ENCODE results near the gene LMBR1.
A peak's percentile ranks its signal among the peaks of the same experiment; 100 is the strongest.

Gene LMBR1

DNA sequence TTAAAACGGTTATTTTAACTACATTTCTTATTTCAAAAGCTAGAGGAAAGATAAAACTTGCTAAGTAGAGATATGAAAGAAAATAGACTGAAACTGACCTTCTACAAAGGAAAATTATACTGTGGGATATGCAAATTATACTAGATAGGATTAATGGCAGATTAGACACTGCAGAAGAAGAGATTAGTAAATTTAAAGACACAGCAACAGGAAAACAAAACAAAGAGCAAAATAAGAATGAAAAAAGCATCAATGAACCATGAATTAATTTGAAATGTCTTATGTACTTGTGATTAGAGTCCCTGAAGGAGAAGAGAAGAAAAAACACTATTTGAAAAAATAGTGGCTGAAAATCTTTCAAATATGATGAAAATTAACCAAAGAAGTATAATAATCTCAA, 200.1 kb downstream of the LMBR1 start:
- no peak for DNase-seq (ENCODE audit: low read depth)

DNA sequence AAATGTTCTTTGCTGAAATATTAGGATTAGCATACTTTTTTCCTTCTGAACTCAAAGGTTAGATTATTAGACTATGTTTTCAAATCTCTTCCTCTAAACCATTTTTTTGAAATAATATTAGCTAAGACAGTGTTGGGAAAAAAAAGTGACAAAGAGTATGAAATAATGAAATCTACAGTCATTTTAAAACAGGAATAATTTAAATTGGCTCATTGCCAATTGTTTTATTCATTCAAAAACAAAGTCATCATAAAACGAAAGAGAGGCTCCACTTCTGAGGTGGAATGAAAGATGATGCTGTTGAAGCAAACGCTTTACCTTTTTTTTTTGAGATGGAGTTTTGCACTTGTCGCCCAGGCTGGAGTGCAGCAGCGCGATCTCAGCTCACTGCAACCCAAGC, 201.2 kb downstream of the LMBR1 start:
- no peak for DNase-seq (ENCODE audit: low read depth)

DNA sequence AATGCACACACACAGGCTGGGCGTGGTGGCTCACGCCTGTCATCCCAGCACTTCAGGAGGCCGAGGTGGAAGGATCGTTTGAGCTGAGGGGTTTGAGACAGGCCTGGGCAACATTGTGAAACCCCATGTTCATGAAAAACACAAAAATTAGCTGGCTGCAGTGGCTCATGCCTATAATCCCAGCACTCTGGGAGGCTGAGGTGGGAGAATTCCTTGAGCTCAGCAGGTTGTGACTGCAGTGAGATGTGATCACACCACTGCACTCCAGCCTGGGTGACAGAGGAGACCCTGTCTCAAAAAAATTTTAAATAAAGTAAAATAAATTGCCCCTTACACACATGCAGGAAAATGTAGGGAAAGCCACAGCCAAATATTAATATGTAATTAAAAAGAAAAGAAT, 208.3 kb downstream of the LMBR1 start:
- DNase-seq (ENCODE audit: low read depth) = no peak

DNA sequence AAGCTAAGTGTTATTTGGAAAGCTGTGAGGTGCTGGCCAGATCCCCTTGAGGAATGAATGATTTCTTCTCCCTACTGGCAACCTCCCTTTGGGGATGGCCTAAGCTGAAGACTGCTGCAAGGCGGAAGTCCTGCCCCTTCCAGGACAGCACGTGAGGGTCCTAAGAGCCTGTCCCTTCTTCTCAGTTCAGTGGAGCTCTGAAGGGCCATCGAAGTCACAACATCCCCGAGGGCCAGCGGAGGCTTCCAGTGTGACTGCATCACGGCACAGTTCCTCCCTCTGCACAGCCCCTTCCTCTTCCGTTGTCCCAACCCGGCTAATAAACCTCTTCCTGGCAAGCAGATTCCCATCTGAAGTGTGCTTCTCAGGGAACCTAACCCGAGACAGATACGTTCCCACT, 208.7 kb downstream of the LMBR1 start:
- no peak for DNase-seq (ENCODE audit: low read depth)

DNA sequence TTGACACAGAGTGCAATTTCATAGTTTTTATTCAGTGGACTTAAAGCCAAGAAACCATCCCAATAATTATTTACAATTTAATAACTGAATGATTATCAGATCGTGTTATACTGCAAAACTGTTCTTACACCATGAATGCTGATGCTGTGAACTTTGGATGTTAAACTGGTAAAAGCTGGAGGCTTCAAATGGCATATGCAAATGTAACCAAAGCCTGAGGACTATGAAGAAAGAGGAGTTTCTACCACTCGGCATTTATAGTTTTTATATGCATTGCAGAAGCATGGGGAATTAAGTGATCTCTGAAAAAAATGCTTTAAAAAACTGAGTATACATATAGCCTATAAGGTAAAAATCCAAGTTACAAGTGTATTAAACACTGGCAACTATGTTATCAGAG, 210.1 kb downstream of the LMBR1 start:
- DNase-seq (ENCODE audit: low read depth) = no peak

DNA sequence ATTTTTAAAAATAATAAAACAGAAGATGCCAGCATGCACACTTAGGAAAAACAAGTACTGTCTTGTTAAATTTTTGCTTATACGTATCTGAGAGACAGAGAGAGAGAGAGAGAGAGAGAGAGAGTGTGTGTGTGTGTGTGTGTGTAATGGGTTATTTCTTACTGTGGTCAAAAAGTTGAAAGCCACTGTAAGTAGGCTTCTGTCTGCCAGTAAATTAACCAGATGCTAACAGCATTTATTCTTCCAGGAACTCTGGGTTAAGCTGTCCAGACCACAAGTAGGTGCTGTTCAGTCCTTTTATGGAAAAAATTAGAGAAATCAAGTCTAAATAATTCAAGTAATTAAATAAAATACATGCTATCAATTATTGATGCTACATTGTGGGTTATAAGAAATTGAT, 212.7 kb downstream of the LMBR1 start:
- DNase-seq (ENCODE audit: low read depth) = peak; percentile 61

DNA sequence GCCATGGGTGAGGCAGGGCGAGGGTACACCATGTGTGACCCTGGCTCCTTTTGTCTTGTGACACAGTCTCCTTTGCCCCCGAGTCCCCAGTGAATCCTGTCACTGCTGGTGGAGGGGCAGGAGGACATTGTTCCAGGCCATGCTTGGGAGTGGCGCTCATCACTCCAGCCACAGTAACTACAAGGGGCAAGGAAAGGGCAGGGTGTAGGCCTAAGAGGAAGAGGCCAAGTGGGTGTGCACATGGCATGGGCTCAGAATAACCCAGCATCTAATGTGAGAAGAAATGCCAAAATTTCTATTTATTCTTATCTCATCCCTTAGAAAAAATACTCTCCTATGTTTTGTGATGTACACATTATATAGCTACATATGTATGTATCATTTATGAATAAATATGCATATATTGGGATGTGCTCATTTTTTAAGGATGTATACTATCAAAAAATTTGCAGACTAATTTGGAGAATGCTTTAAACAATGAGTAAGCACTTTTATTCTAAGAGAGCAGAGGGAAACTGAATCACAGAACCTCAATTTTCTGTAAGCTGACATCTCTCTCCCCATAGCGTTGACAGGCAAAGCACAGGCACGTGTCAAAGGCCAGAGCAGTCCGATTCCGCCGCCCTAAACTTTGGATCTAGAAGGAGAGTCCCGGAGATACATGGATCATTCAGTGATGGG, 215.5 kb downstream of the LMBR1 start:
- DNase-seq (ENCODE audit: low read depth) = no peak

DNA sequence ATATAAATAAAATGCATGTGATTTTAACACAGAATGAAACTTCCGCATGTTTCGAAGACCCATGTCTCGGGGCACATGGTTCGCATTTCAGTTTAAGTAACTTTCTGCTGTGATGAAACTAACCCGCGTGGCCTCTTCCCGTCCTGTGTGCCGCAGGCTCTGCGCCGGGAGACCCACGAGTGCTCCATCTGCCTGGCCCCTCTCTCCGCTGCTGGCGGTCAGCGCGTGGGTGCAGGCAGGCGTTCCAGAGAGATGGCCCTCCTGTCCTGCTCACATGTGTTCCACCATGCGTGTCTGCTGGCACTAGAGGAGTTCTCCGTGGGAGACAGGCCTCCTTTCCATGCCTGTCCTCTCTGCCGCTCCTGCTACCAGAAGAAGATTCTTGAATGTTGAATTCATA, 216.7 kb downstream of the LMBR1 start:
- no peak for DNase-seq (ENCODE audit: low read depth)

DNA sequence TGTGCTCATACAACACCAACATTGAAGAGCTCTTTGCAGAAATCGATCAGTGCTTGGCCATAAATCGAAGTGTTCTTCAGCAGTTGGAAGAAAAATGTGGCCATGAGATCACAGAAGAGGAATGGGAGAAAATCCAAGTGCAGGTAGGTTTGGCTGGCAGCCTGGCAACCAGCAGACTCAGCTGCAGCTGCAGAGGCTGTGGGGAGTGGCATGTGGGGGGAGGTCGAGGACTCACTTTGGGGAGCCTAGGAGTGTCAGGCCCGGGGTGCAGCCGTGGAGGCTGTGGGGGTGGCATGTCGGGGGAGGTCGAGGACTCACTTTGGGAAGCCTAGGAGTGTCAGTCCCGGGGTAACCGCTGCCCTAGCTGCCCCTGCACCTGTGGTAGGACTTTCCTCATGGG, 217.3 kb downstream of the LMBR1 start:
- no peak for DNase-seq (ENCODE audit: low read depth)

DNA sequence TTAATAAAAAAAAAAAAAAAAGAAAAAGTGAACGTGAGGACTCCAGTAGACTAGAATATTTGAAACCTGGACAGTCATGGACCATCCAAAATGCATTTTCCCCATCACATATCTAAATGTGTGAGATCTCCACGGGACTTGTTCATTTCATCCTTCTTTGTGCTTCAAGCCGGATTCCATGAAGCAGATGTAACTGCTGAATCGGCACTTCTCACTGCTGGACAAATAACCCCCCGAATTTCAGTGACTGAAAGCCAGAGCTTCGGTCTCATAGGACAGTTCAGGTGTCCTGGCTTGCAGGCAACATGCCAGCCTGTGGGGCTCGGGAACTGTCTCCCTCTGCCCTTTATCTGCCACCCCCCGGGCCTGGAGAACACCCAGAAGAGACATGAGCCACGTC, 219.1 kb downstream of the LMBR1 start:
- no peak for DNase-seq (ENCODE audit: low read depth)

DNA sequence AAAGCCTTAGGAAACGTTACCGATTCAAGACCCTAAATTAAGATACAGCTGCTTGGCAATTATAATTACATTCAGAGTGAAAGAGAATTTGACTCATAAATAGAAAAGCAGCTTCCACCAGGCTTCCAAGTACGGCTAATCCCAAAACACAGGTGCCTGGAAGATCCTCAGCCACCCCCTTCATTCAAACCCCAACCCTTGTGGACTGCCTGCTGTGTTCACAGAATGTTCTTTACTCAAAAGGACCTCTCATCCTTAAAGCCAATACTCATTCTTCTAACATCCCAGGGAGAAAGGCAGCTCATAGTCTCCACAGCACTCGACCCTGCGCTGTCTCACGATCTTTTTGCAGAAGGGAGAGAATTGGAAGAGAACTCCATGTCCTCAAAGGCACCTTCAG, 219.5 kb downstream of the LMBR1 start:
- DNase-seq (ENCODE audit: low read depth) = no peak

DNA sequence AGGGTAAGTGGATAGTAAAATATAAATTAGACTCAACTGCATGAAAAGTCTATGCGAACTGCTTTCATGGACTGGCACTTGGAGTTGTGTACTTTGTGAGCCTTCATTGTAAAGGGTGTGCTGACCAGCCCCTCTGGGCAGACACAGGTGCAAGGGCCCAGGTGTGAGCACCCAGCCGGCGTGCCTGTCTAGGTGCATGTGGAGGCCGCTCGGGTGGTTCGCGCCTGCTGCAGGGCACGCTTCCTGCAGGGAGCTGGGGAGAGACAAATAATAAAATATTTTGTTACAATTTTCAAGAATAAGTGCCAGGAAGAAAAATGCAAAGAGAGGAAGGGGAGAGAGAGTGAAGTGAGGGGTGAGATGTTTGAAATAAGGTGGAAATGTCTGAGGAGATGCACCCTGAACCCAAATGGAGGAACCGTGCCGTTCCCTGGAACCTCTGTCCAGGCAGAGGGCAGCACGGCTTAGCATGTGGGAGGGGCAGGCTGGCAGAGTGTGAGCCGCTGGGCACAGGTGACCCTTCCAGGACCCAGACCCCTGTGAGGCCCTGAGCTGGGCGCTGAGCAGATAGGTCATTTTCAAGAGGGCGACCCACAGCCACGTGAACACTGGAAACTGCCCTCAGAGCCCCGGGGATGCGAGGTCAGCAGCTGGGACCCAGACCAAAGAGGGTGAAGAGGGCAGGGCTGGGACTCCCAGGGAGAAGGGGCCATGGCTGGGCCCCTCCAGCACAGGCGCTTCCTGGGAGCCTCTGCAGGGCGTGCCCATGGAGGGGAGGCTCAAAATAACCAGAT, 223.8 kb downstream of the LMBR1 start:
- DNase-seq (ENCODE audit: low read depth) = no peak

DNA sequence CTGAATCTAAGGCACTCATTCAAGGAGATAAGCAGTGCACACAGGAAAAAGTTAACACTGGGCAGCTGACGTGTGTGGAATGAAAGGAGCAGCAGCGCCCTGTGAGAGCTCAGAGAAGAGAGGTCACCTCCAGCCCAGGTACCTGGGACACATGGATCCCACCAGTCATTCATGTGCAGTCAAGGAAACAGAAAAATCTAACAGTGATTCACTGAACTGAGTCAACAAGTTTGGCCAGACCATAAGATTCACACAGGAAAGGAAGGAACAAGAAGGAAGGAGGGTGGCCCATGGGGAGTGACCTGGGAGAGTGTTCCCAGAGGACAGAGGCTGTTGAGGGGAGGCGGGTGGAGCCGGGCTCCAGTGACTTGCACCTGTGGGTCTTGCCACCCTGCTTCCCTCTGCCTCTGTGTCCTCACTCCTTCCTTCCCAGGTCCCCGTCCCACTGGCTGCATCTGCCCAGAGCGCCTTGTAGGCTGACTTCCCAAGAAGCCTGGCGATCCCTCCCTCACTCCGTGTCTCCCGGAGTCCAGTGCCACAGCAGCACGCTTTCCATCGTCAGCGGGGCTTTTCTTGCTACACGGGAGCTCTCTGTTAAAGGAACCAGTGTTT, 224.7 kb downstream of the LMBR1 start:
- DNase-seq (ENCODE audit: low read depth) = no peak

DNA sequence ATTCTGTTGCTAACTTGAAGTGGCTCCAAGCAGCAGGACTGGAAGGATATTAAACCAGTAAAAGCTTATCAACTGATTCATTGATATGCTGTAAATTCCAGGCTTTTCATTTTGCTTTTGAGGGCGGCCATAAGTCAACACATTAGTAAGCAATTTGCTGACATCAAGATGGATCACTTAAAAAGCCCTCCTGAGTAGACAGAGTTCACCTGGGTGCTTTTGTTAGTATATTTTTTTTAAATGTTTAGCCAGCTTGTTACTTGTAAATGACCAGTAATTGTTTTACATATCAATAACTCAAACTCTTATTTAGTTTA, 225.9 kb downstream of the LMBR1 start:
- DNase-seq (ENCODE audit: low read depth) = no peak

DNA sequence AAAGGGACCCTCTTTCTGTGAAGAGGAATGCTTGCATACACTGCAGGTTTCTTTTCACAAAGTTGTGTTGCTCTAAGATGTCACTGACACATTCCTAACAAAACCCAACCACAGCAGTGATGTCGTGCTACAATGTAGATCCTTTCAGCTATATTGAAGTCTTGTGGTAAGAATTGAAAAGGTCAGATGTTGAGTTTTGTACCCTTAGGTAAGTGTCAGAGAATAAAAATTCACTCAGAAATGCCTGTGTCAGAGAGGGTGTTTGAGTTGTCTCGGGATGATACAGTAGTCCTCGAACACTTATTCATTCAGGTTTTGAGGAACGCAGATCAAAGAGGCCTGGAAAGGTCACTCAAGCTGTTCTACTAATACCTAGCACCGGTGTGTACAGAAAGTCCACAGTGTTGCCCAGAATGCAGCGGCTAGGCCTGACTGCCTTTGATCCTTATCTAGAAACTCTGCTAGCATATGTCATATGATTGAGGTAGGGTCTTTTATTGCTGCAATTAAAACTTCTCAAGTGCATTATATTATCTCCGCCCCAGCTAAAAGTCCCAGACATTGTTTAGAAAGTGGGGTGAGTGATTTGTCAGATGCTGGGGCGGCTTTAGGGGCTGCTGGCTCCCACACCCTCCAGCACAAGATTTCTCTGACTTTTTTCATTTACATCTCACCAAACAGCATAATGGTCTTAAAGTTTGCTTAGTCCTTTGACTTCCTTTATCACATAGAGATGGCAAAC, 226.4 kb downstream of the LMBR1 start:
- DNase-seq (ENCODE audit: low read depth) = no peak

DNA sequence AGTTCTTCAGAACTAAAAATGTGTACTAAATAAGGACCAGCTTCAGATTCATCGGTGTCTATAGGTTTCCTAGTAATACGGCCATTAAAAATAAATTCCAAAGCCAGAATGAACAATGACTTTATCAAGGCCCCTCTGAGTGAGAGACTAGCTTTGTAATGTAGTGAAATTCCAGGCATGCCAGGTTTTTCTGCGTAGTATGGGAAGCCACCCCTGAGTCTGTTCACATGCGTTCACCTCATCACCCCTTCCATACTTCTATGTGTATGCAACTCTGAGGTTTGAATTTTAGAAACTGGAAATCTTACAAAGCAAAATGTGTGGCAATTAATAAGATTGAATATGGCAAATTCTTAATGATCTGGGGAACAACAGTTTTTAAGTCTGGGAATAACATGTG, 227.9 kb downstream of the LMBR1 start:
- DNase-seq (ENCODE audit: low read depth) = peak; percentile 18

DNA sequence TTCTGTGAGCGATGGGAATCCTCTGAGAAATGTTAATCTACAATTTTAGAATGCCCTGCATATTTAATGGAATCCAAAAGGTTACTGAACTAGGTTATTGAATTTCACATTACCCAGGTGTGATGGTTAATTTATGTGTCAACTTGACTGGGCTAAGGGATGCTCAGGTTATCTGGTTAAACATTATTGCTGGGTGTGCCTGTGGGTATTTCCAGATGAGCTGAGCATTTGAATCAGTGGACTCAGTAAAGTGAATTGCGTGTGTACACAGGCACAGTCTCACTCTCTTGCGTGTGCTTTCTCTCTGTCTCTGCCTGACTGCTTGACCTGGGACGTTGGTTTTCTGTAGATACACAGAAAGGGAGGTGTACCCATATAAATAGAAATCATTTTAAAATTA, 230.7 kb downstream of the LMBR1 start:
- DNase-seq (ENCODE audit: low read depth) = no peak

DNA sequence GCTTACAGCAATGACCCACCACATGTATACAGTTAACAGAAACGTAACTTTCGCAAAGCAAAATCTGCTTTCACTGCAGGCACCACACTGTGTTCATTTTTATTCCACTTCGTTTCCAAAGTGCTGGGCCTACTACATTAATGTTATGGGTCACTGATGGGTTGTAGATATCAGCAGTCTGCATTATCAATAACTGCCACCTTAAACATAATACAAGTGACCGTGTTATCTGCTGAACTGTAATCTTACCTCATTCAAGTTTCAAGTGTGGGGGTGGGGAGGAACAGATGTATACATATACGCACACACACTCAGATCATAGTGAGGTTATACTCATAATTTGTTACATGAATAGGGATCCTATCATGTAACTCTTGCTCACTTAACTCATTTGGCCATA, 231.3 kb downstream of the LMBR1 start:
- DNase-seq (ENCODE audit: low read depth) = no peak

DNA sequence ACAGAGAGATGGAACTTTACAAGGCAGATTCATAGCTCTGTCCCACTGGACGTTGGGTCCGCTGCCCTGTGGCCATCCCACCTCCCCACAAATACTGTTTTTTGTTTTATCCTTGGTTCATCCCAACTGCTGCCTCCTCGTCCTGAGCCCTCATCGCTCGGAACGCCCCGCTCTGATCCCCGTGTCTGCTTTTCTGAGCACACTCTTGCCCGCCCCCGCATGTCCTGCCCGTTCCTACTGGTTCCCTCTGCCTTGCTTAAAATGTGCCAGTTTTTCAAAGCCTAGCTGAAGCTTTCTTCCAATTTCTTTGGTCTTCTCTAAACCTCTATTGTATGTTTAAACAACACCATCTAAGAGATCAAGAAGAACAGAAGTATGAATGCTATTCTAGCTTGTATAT, 233.0 kb downstream of the LMBR1 start:
- DNase-seq (ENCODE audit: low read depth) = no peak

DNA sequence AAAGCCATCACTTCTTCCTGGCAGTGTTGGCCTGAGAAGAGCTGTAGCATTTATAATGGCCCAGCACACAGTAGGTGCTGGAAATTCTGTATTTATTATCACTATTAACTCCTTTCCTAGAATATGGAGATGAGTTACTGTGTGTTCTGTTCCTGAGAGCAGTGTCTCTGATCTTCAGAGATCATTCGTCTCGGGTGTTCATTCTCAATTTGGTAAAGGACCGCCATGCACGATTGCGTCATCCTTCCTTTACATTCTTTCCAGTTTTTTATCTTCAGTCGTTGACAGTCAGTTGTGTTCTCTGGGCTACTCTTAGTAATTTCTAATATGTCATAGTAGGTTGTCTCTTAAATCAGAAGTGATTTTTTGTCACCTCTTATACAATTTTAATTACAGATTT, 233.8 kb downstream of the LMBR1 start:
- DNase-seq (ENCODE audit: low read depth) = no peak

DNA sequence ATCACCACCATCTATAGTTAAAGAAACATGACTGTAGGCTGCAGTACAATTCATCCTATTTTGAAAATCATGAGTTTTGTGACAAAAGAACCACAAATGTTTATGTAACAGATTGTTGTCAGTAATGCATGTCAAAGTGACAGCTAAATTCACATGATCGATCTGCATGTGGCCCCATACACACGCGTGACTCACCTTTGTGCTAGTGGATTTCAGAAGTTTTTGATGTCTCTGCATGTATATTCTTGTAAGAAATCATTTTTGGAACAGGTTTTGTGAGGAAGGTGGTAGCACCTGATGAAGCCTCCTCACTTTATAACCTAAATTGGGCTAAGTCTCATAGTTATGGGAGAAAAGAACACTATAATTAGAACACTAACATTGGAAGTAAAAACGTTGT, 235.3 kb downstream of the LMBR1 start:
- DNase-seq (ENCODE audit: low read depth) = no peak

DNA sequence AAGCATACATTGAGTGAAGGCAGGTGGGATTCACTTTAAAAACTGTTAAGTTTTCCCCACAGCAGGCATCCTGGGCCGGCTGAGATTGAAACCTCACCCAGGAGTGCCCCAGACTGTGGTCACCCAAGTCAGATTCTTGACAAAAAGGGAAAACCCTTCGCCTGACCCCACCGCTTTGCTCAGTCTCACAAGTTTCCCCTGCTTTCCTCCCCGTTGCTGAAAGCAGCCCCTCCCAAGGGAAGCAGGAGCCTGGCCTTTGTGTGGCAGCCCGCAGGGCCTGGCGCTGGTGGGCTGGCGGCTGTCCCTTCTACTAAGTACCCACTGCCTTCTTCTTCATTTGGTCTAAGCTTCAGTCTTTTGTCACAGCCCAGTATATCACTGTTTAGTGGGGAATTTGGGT, 236.4 kb downstream of the LMBR1 start:
- no peak for DNase-seq (ENCODE audit: low read depth)

DNA sequence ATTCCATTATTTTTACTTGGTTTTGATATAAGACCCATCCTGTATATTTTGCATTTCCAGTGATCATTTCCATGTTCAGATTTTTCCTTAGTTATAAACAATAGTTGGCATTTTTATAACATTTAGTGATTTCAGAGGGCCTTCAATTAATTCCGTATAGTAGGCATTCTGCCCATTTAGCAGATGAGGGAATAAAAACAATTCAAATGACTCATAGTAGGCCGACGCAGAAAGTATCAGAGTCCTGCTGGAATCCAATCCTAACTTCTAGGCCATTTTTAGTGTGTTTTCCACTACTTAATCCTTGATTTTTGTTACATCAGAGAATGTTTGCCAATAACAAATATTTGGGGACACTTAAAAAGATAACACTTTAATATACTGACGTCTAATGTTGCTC, 237.0 kb downstream of the LMBR1 start:
- no peak for DNase-seq (ENCODE audit: low read depth)

Measured in iris pigment epithelial cell (primary cell).